ENCODE measurements around the gene LAMA2. TPM values are rescaled to one million over a fixed set of nuclear protein-coding genes. Genes with fewer than 3 reads are reported as not detected.

LAMA2 gene
- polyA plus RNA-seq, 1 of the 3 experiments (the other 2 are of a cell fraction): 0.92 TPM

DNA sequence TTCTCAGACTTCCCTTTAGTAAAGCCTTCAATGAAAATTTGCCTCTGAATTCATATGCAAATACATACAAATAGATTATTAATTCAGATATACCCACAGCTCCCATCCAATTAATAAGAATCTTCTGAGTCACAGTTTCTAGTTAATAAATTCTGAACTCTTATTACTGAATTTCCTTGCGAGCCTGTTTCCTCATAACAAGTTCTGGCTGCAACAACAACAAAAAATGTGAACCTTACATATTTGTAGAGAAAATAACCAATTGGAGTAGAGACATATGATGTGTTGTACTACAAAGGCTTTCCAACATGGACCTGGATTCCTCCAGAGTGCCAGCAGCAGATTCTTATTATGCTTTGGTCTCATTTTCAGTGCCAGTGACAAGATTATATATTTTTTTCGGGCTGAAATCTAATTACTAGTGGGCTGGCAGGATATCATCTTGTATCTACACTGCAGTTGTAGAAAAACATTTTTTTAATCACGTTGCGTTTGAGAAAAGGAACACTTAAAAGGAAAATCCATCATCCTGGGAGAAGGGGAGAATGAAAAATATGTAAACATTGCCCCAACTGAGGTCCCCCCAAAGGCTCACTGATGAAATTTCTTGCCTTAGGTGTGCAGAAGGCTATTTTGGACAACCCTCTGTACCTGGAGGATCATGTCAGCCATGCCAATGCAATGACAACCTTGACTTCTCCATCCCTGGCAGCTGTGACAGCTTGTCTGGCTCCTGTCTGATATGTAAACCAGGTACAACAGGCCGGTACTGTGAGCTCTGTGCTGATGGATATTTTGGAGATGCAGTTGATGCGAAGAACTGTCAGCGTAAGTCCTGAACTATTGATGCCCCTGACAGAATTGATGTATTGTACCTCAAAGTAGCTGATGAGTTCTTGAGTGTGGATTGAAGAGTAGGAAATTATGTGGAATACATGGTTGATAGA is 404.6 kb downstream of the LAMA2 start:
- Histone ChIP-seq H3F3A (replicated peaks; ENCODE audit: insufficient read depth) (no peaks in the 10 kb centered on the region), H3K9me2 (no peaks in the 10 kb centered on the region), H3K4me1 (ENCODE audit: control insufficient read depth in 1 of 2, insufficient read depth in 2 of 2, low read depth in 1 of 2, low read length in 1 of 2) (no peaks in the 10 kb centered on the region), H3K9ac (no peak overlapping the region), H3K36me3 (replicated peaks in 1 of 2; ENCODE audit: control insufficient read depth in 1 of 2, insufficient read depth in 2 of 2, low read length in 1 of 2) (no peaks in the 10 kb centered on the region), H4K20me1 (ENCODE audit: insufficient read depth) (no peaks in the 10 kb centered on the region), H3K27ac (ENCODE audit: low read depth in 2 of 2, low read length in 1 of 2) (no peak overlapping the region), H3K27me3 (ENCODE audit: insufficient read depth) (peaks cover 26% of the 10 kb centered on the region; the same call in 1 of the 2 replicates), H3K4me3 (ENCODE audit: low read depth in 2 of 2, low read length in 1 of 2) (no peak overlapping the region), H3K9me3 (no peaks in the 10 kb centered on the region), H2AFZ (ENCODE audit: low read depth) (no peak overlapping the region), H3K4me2 (no peak overlapping the region), H3K79me2 (ENCODE audit: insufficient read depth) (no peaks in the 10 kb centered on the region)
- DNase-seq: no peak
- 11% methylated on average over 7 of the region's 7 CpGs for whole genome bisulfite sequencing (ENCODE audit: low lambda C conversion rate)
- ChIA-PET CTCF (no interaction called here), POLR2A (no interaction called here)
- TF ChIP-seq PBX3 (IDR thresholded peaks at IDR 0.05) (no peak), TCF12 (IDR thresholded peaks at IDR 0.05) (no peak), MEF2A (IDR thresholded peaks at IDR 0.05; ENCODE audit: borderline replicate concordance, low read depth) (no peak), FOSL2 (IDR thresholded peaks at IDR 0.05; ENCODE audit: borderline replicate concordance, low read depth) (no peak), ELF1 (IDR thresholded peaks at IDR 0.05) (no peak), ZBTB33 (IDR thresholded peaks at IDR 0.05; ENCODE audit: borderline replicate concordance, low read depth) (no peak), GATA2 (CRISPR knock-in tag; IDR thresholded peaks at IDR 0.05) (no peak), USF1 (IDR thresholded peaks at IDR 0.05; ENCODE audit: borderline replicate concordance, low read depth) (no peak), JUND (IDR thresholded peaks at IDR 0.05) (no peak), RXRA (IDR thresholded peaks at IDR 0.05; ENCODE audit: borderline replicate concordance, low read depth) (no peak), POLR2AphosphoS5 (IDR thresholded peaks at IDR 0.05; ENCODE audit: low read depth, low read length) (no peak), RFX5 (IDR thresholded peaks at IDR 0.05; ENCODE audit: low read length) (no peak), GABPA (IDR thresholded peaks at IDR 0.05; ENCODE audit: low read depth) (no peak)
- TF ChIP-seq, protein P1, sequence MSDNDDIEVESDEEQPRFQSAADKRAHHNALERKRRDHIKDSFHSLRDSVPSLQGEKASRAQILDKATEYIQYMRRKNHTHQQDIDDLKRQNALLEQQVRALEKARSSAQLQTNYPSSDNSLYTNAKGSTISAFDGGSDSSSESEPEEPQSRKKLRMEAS (IDR thresholded peaks at IDR 0.05; ENCODE audit: low read depth): no peak

All from SK-N-SH (cell line).